ENCODE measurements around the gene GCHFR.

DNA sequence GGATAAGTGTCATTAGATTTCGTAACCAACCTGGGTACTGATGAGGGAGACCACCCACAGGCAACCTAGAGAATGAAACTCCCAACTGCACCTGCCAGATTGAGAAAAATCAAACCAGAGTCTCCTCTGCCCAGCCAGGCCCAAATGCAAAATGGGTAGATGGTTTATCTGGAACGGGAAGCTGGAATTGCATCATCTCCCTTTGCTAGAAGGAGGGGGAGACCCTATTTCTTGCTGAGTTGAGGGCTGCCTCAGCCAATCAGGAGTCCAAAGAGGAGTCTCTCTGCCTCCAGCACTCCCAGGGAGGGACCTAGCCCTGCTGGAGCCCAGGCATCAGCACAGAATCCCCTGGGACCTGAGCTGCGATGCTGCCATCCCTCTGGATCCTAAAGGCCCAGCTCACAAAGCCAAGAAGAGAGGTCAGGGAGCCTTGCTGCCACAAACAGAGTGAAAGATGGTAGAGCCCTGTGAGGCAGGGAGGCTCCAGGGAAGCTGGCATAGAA, 16.9 kb upstream of the GCHFR start:
- TF ChIP-seq, protein P1, sequence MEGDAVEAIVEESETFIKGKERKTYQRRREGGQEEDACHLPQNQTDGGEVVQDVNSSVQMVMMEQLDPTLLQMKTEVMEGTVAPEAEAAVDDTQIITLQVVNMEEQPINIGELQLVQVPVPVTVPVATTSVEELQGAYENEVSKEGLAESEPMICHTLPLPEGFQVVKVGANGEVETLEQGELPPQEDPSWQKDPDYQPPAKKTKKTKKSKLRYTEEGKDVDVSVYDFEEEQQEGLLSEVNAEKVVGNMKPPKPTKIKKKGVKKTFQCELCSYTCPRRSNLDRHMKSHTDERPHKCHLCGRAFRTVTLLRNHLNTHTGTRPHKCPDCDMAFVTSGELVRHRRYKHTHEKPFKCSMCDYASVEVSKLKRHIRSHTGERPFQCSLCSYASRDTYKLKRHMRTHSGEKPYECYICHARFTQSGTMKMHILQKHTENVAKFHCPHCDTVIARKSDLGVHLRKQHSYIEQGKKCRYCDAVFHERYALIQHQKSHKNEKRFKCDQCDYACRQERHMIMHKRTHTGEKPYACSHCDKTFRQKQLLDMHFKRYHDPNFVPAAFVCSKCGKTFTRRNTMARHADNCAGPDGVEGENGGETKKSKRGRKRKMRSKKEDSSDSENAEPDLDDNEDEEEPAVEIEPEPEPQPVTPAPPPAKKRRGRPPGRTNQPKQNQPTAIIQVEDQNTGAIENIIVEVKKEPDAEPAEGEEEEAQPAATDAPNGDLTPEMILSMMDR (IDR thresholded peaks at IDR 0.05), result no peak
- no peak for TF ChIP-seq POLR2A (IDR thresholded peaks at IDR 0.05)
